A549 (cell line): ENCODE data around the gene IDUA. TPM values are rescaled to one million over a fixed set of nuclear protein-coding genes. Genes with fewer than 3 reads are reported as not detected.
"Not testable (repeated sequence)": the region's sequence is repeated elsewhere in the genome, so short reads cannot be mapped to it uniquely, and the experiment has no call there.

Experiments used
- ATAC-seq, 2 experiments: fragments of 200-7000 bp in 1 of 2; fragments of >200 bp in 1 of 2; cut with Nextera tagmentation in 1 of 2; cut with Tn5 transposase in 1 of 2; 3 replicates each; pipeline versions ENCODE4 v1.8.0 to v1.9.1; 2018 to 2020; ENCODE audit warnings: mild to moderate bottlenecking in 1 of 2, moderate library complexity in 1 of 2
- CTCF ChIA-PET: fragments of 300-600 bp; sonication (Branson Sonifier 250); formaldehyde crosslinking; extraction: SDS; loops from one replicate; lab custom pipeline; 2021; ENCODE audit warnings: antibody characterized with exemption, inconsistent platforms; lab: Yijun Ruan, JAX
- POLR2A ChIA-PET: fragments of 350-600 bp; formaldehyde crosslinking; extraction: SDS; loops from one replicate; lab custom pipeline; 2021; ENCODE audit warnings: antibody characterized with exemption, inconsistent platforms; lab: Yijun Ruan, JAX
- DNase-seq, 2 experiments: peaks; one replicate each; pipeline versions ENCODE4 v3.0.0 to v3.0.0-alpha.2; 2011 to 2016; ENCODE audit warnings: low read depth in 1 of 2, low spot score in 1 of 2
- FAIRE-seq: peaks from 2 replicates; lab custom pipeline; 2011; peaks lifted over from hg19 to GRCh38; lab: Jason Lieb, UNC
- H3K27ac ChIP-seq, 2 experiments: fragments of >200 bp; sonication (Bioruptor Twin); formaldehyde crosslinking; 3 replicates each; pipeline ENCODE4 v1.5.1; 2016 to 2017
- H3K4me1 ChIP-seq: fragments of >200 bp; sonication (Bioruptor Twin); formaldehyde crosslinking; 3 replicates; pipeline ENCODE4 v1.6.1; 2016
- H3K4me2 ChIP-seq: fragments of >200 bp; sonication (Bioruptor Twin); formaldehyde crosslinking; 3 replicates; pipeline ENCODE4 v1.6.1; 2016
- H3K4me3 ChIP-seq: fragments of >200 bp; sonication (Bioruptor Twin); formaldehyde crosslinking; 3 replicates; pipeline ENCODE4 v1.5.1; 2016
- H3K9me3 ChIP-seq: fragments of >200 bp; sonication (Bioruptor Twin); formaldehyde crosslinking; 3 replicates; pipeline ENCODE4 v1.6.1; 2016
- ATOH8 ChIP-seq: fragments of 250-450 bp; sonication (Bioruptor Pico); IDR thresholded peaks from 2 replicates; pipeline ENCODE4 v1.5.0; 2020; ENCODE audit warnings: low read depth, mild to moderate bottlenecking, moderate library complexity
- CEBPB ChIP-seq, 2 experiments: fragments of >200 bp in 1 of 2; sonication (Bioruptor Twin) in 1 of 2; formaldehyde crosslinking in 1 of 2; IDR thresholded peaks; 2 replicates each; pipeline ENCODE4 v1.6.1; 2012 to 2016
- EHF ChIP-seq: fragments of 250-450 bp; sonication (Bioruptor Pico); IDR thresholded peaks from 2 replicates; pipeline ENCODE4 v1.5.0; 2020; ENCODE audit warnings: mild to moderate bottlenecking
- MAZ ChIP-seq: fragments of 150-350 bp; IDR thresholded peaks from 2 replicates; pipeline ENCODE4 v1.6.1; 2014; ENCODE audit warnings: antibody characterized with exemption, low read depth, low read length, borderline replicate concordance
- NFE2L2 ChIP-seq: fragments of 150-350 bp; conservative IDR thresholded peaks from 2 replicates; pipeline ENCODE4 v1.6.1; 2014; ENCODE audit warnings: low read length
- NR3C1 ChIP-seq: fragments of >200 bp; sonication (Bioruptor Twin); formaldehyde crosslinking; IDR thresholded peaks from 3 replicates; pipeline ENCODE4 v1.6.1; 2017
- PHF8 ChIP-seq: fragments of 200-600 bp; sonication (generic); IDR thresholded peaks from 2 replicates; pipeline ENCODE4 v1.6.1; 2016; ENCODE audit warnings: low read depth, mild to moderate bottlenecking, antibody characterized with exemption, moderate library complexity, borderline replicate concordance
- RAD21 ChIP-seq, 2 experiments: fragments of >200 bp in 1 of 2; sonication (Bioruptor Twin) in 1 of 2; formaldehyde crosslinking in 1 of 2; IDR thresholded peaks in 1 of 2; conservative IDR thresholded peaks in 1 of 2; 2 replicates in 1 of 2; 3 replicates in 1 of 2; pipeline ENCODE4 v1.6.1; 2012 to 2018; ENCODE audit warnings: inconsistent platforms in 1 of 2
- RARB ChIP-seq: fragments of 250-450 bp; sonication (Bioruptor Pico); IDR thresholded peaks from 2 replicates; pipeline ENCODE4 v1.8.0; 2021; ENCODE audit warnings: mild to moderate bottlenecking, moderate library complexity
- RCOR1 ChIP-seq: fragments of 150-350 bp; IDR thresholded peaks from 2 replicates; pipeline ENCODE4 v1.6.1; 2014; ENCODE audit warnings: antibody characterized with exemption, low read length, low read depth
- REST ChIP-seq: fragments of 200-600 bp; sonication (generic); IDR thresholded peaks from 2 replicates; pipeline ENCODE4 v1.6.1; 2016; ENCODE audit warnings: antibody characterized with exemption, mild to moderate bottlenecking, moderate library complexity
- USF2 ChIP-seq: fragments of 450-650 bp; IDR thresholded peaks from 2 replicates; pipeline ENCODE4 v1.6.1; 2014; ENCODE audit warnings: antibody characterized with exemption
- ZC3H11A ChIP-seq: fragments of 450-650 bp; IDR thresholded peaks from 2 replicates; pipeline ENCODE4 v1.6.1; 2014; ENCODE audit warnings: antibody characterized with exemption, mild to moderate bottlenecking
- ZSCAN20 ChIP-seq: fragments of 250-450 bp; sonication (Bioruptor Pico); IDR thresholded peaks from 2 replicates; pipeline ENCODE4 v1.8.0; 2022; ENCODE audit warnings: mild to moderate bottlenecking, moderate library complexity
- WGBS: methylation state at CpG from one replicate; pipeline ENCODE4 v1.1.6; 2017; ENCODE audit errors: missing lambda C conversion rate; 5-methylcytosine and 5-hydroxymethylcytosine counted together
- polyA plus RNA-seq, 4 experiments: library from polyadenylated mRNA; depleted of rRNA in 3 of 4; stranded (reverse); fragments of >200 nt; fragmentation: RNase III in 1 of 4; extraction: RNeasy Plus Mini Kit Qiagen cat#74134 plus additional on column Dnase treatment in 1 of 4; gene quantifications; 2 replicates in 3 of 4; 3 replicates in 1 of 4; pipeline ENCODE4 v1.2.3, GENCODE V29; 2011 to 2017

Gene IDUA
- polyA plus RNA-seq, 2 of the 4 experiments (the other 2 are of a cell fraction), result 3.1 to 19.4 TPM

- Histone ChIP-seq H3K27ac (peak overlapping the region; percentile 68 to 99; a peak in 4 of 6 replicates), H3K9me3 (no peaks in the 10 kb centered on the region), H3K4me1 (peaks cover 48% of the 10 kb centered on the region), H3K4me2 (peak overlapping the region; percentile 67; the same call in 2 of the 3 replicates), H3K4me3 (no peak overlapping the region)
- 85% methylated on average over 15 of the region's 36 CpGs for WGBS
- TF ChIP-seq CEBPB (IDR thresholded peaks at IDR 0.05), result no peak
- no peak for FAIRE-seq
- no peak for DNase-seq
- ChIA-PET CTCF (no interaction called here), POLR2A (no interaction called here)
- no peak for ATAC-seq
Observed at GRCh38 chr4:1045595-1046201, 58.9 kb downstream of the IDUA start.

- CTCF ChIA-PET, POLR2A ChIA-PET, H3K9me3 ChIP-seq, FAIRE-seq: not testable (repeated sequence)
- peak overlapping the region; percentile 67 for H3K4me2 ChIP-seq
- 10% methylated on average over 10 of the region's 29 CpGs for WGBS
- peak; percentile 49 to 84 for ATAC-seq
- peak overlapping the region; percentile 35; the same call in 2 of the 3 replicates for H3K4me3 ChIP-seq
- H3K27ac ChIP-seq, result peak overlapping the region; percentile 68 to 99
- H3K4me1 ChIP-seq, result peaks cover 39% of the 10 kb centered on the region
- DNase-seq, result peak; percentile 25 to 68
Observed at GRCh38 chr4:1046581-1047011, 59.8 kb downstream of the IDUA start.

GRCh38 chr4:1047106-1047975 is 60.5 kb downstream of the IDUA start:
- FAIRE-seq, result no peak

More at GRCh38 chr4:1047106-1047975, 60.5 kb downstream of the IDUA start:
- H3K9me3 ChIP-seq, result no peaks in the 10 kb centered on the region
- ChIA-PET POLR2A (no interaction called here), CTCF (no interaction called here)
- ATAC-seq (no peak), DNase-seq (no peak)
- peak overlapping the region; percentile 67 for H3K4me2 ChIP-seq
- 85% methylated on average over 31 of the region's 41 CpGs for WGBS
- no peak for TF ChIP-seq ZSCAN20 (CRISPR knock-in tag)
- no peak for TF ChIP-seq USF2
- no peak for TF ChIP-seq NFE2L2
- no peak for TF ChIP-seq MAZ
- TF ChIP-seq REST, result no peak
- no peak for TF ChIP-seq RARB (CRISPR knock-in tag)
- TF ChIP-seq EHF (CRISPR knock-in tag), result no peak
- no peak for TF ChIP-seq RCOR1
- no peak for TF ChIP-seq PHF8
- TF ChIP-seq ZC3H11A, result no peak
- TF ChIP-seq NR3C1, result no peak
- no peak for TF ChIP-seq ATOH8 (CRISPR knock-in tag)
- TF ChIP-seq RAD21 (conservative IDR thresholded peaks at IDR 0.05 in 1 of 2, IDR thresholded peaks at IDR 0.05 in 1 of 2), result no peak
- peaks cover 32% of the 10 kb centered on the region for H3K4me1 ChIP-seq
- H3K4me3 ChIP-seq, result peak overlapping the region; percentile 35; the same call in 1 of the 3 replicates
- H3K27ac ChIP-seq, result peak overlapping the region; percentile 68 to 99; a peak in 5 of 6 replicates
